NT2/D1 (cell line): ENCODE measurements around the gene HDC.

Experiments used
- YY1 ChIP-seq: IDR thresholded peaks from 2 replicates; pipeline ENCODE4 v1.6.1; 2011; ENCODE audit not compliant: insufficient read length, insufficient read depth
- ZNF274 ChIP-seq: IDR thresholded peaks from 2 replicates; pipeline ENCODE4 v1.6.1; 2011; ENCODE audit warnings: mild to moderate bottlenecking, low read depth, low read length

GRCh38 chr15:50246631-50247030 lies 18.9 kb downstream of the HDC start:
- TF ChIP-seq YY1 (no peak), ZNF274 (no peak)
